Stomach (tissue), 4 donors: Measurements from ENCODE around the gene VDR.

ENCODE experiments used
- CTCF ChIP-seq, 7 experiments: fragments of 450-650 bp in 4 of 7; fragments of 200-600 bp in 3 of 7; sonication (generic) in 3 of 7; IDR thresholded peaks; one replicate each; pipeline ENCODE4 v1.5.1; 2016 to 2019; ENCODE audit warnings: antibody characterized with exemption in 7 of 7, control low read depth in 2 of 7, mild to moderate bottlenecking in 1 of 7
- EP300 ChIP-seq: sonication (generic); formaldehyde crosslinking; IDR thresholded peaks from one replicate; pipeline ENCODE4 v1.6.1; 2017; ENCODE audit warnings: antibody characterized with exemption
- POLR2A ChIP-seq, 4 donors: fragments of 450-650 bp; IDR thresholded peaks; one replicate each; pipeline ENCODE4 v1.6.1; 2016; ENCODE audit warnings: antibody characterized with exemption in 4 of 4, control low read depth in 2 of 4, mild to moderate bottlenecking in 1 of 4, moderate library complexity in 1 of 4
- POLR2AphosphoS5 ChIP-seq, 3 donors: sonication (generic); formaldehyde crosslinking; IDR thresholded peaks; one replicate each; pipeline ENCODE4 v1.6.1; 2016; ENCODE audit warnings: antibody characterized with exemption in 3 of 3

- TF ChIP-seq CTCF (IDR thresholded peaks at IDR 0.05) (no peak), EP300 (no peak), POLR2AphosphoS5 (IDR thresholded peaks at IDR 0.05) (no peak), POLR2A (IDR thresholded peaks at IDR 0.05) (no peak)
These were observed 3.9 kb upstream of the VDR start for GRCh38 chr12:47908738-47909137.
